Tibial artery (tissue), 4 donors: ENCODE results near the gene FERMT1.
A peak's percentile ranks its signal among the peaks of the same experiment; 100 is the strongest.

ENCODE experiments used
- DNase-seq, 2 donors: peaks; one replicate each; pipeline ENCODE4 v3.0.0-alpha.2; 2019
- H3K27ac ChIP-seq, 2 donors: fragments of 200-600 bp; sonication (generic) in 1 of 2; 1 replicate in 1 of 2; 2 replicates in 1 of 2; pipeline ENCODE4 v1.5.1; 2018 to 2019; ENCODE audit warnings: mild to moderate bottlenecking in 1 of 2
- H3K27me3 ChIP-seq, 2 donors: fragments of 200-600 bp; sonication (generic) in 1 of 2; one replicate each; pipeline versions ENCODE4 v1.5.1 to v1.6.0; 2016 to 2019
- H3K36me3 ChIP-seq, 3 donors: fragments of 200-600 bp; sonication (generic) in 2 of 3; one replicate each; pipeline ENCODE4 v1.5.1; 2016 to 2019; ENCODE audit warnings: mild to moderate bottlenecking in 2 of 3
- H3K4me1 ChIP-seq, 4 donors: fragments of 200-600 bp; sonication (generic) in 2 of 4; 1 replicate in 3 of 4; 2 replicates in 1 of 4; pipeline ENCODE4 v1.5.1; 2016 to 2019
- H3K4me3 ChIP-seq, 2 donors: fragments of 200-600 bp; sonication (generic) in 1 of 2; 1 replicate in 1 of 2; 2 replicates in 1 of 2; pipeline ENCODE4 v1.5.1; 2018 to 2019; ENCODE audit warnings: mild to moderate bottlenecking in 2 of 2
- H3K9me3 ChIP-seq, 3 donors: fragments of 200-600 bp; sonication (generic) in 1 of 3; one replicate each; pipeline ENCODE4 v1.5.1; 2016 to 2019
- CTCF ChIP-seq, 2 experiments: fragments of 200-600 bp in 1 of 2; fragments of 450-650 bp in 1 of 2; IDR thresholded peaks; one replicate each; pipeline ENCODE4 v1.5.1; 2017 to 2019; ENCODE audit warnings: antibody characterized with exemption in 2 of 2, mild to moderate bottlenecking in 1 of 2, moderate library complexity in 1 of 2
- intact Hi-C: fragments of 100-400 bp; cut with DNase I; formaldehyde crosslinking; loops from one replicate; pipeline ENCODE4 v1.15.0; 2023; ENCODE audit warnings: low total_unique reads

Gene FERMT1

DNA sequence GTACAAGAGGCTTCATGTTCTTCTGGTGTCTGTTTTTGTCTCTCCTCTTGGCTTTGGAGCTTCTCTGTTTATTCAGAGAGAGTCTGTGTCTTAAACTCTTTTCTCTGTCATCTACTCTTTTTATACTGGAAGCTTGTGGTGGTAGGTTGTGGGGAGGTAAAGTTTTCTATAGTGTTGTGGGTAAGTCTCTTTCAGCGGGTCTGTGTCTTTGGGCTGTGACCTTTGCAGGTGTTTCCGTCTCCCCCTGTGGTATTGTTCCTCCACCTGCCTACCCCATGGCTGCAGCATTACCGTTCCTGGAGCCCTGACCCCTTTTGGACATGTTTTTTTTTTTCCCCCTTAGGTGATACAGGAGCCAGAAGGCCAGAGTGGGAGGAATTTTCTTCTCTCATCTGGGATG lies 37.9 kb upstream of the FERMT1 start:
- H3K9me3 ChIP-seq = peaks cover 0 to 12% (median 5%) of the 10 kb centered on the region in 3 donors
- no peak for TF ChIP-seq CTCF (IDR thresholded peaks at IDR 0.05)
- no peak overlapping the region for H3K4me3 ChIP-seq
- peaks cover 0 to 30% (median 15%) of the 10 kb centered on the region in 4 donors for H3K4me1 ChIP-seq
- H3K27ac ChIP-seq = no peak overlapping the region
- no peaks in the 10 kb centered on the region for H3K36me3 ChIP-seq
- peaks cover 0 to 17% of the 10 kb centered on the region in 2 donors for H3K27me3 ChIP-seq
- intact Hi-C loops = no loop called here
- DNase-seq = no peak

DNA sequence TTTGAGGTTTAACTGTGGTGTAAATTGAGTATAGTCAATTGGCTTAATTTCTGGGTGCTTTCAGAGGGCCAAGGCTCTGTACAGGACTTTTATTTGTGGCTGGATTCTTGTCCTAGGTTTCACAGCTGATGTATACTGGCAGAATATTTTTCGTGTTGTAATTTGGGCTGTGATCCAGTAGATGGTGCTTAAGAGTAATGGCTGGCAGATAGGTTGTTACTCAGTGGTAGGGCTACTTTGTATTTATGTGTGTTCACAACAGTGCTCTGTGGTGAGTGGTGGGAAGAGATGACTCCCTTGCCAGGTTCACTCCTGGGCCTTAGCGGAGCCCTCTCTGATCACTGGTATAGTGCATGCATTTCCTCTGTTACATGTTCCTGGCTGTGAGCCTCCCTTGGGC lies 34.5 kb upstream of the FERMT1 start:
- Histone ChIP-seq H3K4me3 (no peak overlapping the region), H3K4me1 (peaks cover 0 to 8% (median 4%) of the 10 kb centered on the region in 4 donors), H3K27me3 (peaks cover 0 to 17% of the 10 kb centered on the region in 2 donors), H3K36me3 (no peaks in the 10 kb centered on the region), H3K27ac (no peak overlapping the region), H3K9me3 (peaks cover 0 to 12% (median 5%) of the 10 kb centered on the region in 3 donors)
- intact Hi-C loops = no loop called here
- no peak for DNase-seq
- no peak for TF ChIP-seq CTCF (IDR thresholded peaks at IDR 0.05)

DNA sequence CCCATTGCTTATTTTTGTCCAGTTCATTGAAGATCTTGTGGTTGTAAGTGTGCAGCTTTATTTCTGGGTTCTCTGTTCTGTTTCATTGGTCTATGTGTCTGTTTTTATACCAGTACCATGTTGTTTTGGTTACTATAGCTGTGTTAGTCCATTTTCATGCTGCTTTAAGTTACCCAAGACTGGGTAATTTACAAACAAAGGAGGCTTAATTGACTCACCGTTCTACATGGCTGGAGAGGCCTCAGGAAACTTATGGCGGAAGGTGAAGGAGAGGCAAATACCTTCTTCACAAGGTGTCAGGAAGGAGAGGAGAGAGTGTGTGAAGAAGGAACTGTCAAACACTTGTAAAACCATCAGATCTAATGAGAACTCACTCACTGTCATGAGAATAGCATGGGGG lies 29.9 kb upstream of the FERMT1 start:
- H3K36me3 ChIP-seq = no peaks in the 10 kb centered on the region
- H3K9me3 ChIP-seq = peaks cover 0 to 12% (median 5%) of the 10 kb centered on the region in 3 donors
- TF ChIP-seq CTCF (IDR thresholded peaks at IDR 0.05) = no peak
- H3K4me1 ChIP-seq = no peaks in the 10 kb centered on the region
- peaks cover 0 to 6% of the 10 kb centered on the region in 2 donors for H3K27me3 ChIP-seq
- H3K4me3 ChIP-seq = no peak overlapping the region
- intact Hi-C loops = no loop called here
- DNase-seq = no peak
- no peak overlapping the region for H3K27ac ChIP-seq

GRCh38 chr20:6148073-6148472 lies 25.2 kb upstream of the FERMT1 start:
- no peaks in the 10 kb centered on the region for H3K4me1 ChIP-seq
- no peak for TF ChIP-seq CTCF (IDR thresholded peaks at IDR 0.05)
- H3K9me3 ChIP-seq = peaks cover 0 to 2% (median 0%) of the 10 kb centered on the region in 3 donors
- no peaks in the 10 kb centered on the region for H3K36me3 ChIP-seq
- DNase-seq = no peak
- no peaks in the 10 kb centered on the region for H3K27me3 ChIP-seq
- intact Hi-C loops = loop anchor here (10.0 kb wide), 1 partner anchor 1137 kb away; no protein-coding TSS in a partner anchor
- H3K4me3 ChIP-seq = no peak overlapping the region
- H3K27ac ChIP-seq = no peak overlapping the region

GRCh38 chr20:6142348-6142993 lies 19.6 kb upstream of the FERMT1 start:
- no peak overlapping the region for H3K4me3 ChIP-seq
- peak; percentile 69 to 91 for TF ChIP-seq CTCF (IDR thresholded peaks at IDR 0.05)
- intact Hi-C loops = loop anchor here (10.0 kb wide), 1 partner anchor 1142 kb away; no protein-coding TSS in a partner anchor
- DNase-seq = peak in 1 of 2 donors; percentile 34
- H3K27ac ChIP-seq = no peak overlapping the region
- peaks cover 0 to 2% (median 0%) of the 10 kb centered on the region in 3 donors for H3K9me3 ChIP-seq
- H3K27me3 ChIP-seq = peaks cover 0 to 19% of the 10 kb centered on the region in 2 donors
- no peaks in the 10 kb centered on the region for H3K36me3 ChIP-seq
- no peaks in the 10 kb centered on the region for H3K4me1 ChIP-seq
